ENCODE measurements around the gene ZFP92.

- TF ChIP-seq GATA2 (IDR thresholded peaks at IDR 0.05; ENCODE audit: low read depth, low read length), result no peak
- TF ChIP-seq GATA3 (IDR thresholded peaks at IDR 0.05; ENCODE audit: low read depth, low read length), result no peak
These were observed 22.4 kb upstream of the ZFP92 start for GRCh38 chrX:153388722-153389459.

Measured in SH-SY5Y (cell line).